Measurements from ENCODE around the gene NUPR1.
A peak's percentile ranks its signal among the peaks of the same experiment; 100 is the strongest.

Gene NUPR1

DNA sequence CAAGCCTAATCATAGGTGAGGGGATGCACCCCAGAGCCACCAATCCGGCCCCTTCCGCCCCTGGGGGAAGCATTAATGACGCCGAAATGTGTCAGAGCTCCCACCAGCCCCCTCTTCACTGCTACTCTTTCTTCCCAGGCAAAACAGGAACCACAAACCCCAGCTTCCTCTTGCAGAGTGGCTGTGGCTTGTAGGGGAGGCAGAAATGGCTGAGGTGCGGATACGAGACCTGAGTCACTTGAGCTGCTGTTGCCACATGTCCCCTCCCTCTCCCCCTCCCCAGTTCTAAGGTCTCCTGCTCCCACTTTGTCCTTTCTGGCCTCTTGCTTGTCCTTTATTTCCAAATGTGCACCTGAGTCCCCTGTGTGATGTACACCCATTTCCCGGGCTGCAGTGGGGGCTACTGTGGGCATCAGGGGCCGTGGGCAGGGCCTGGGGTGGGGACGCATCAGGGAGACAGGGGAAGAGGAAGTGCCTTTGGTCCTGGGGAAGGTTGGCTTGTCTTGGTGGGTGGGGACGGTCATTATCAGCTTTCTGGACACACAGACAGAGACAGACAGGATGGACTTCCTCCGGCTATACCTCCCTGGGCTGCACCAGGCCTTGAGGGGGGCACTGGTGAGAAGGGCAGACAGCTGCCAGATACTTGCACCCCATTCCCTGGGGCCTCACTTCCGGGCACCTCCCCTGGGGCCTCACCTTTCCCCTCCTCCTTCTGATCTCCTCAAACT is 44.5 kb downstream of the NUPR1 start, which contains the start of gene APOBR:
Gene APOBR (plus strand): TSS at position 523 of the 731 bp plus-strand sequence. CDS start 39 bp downstream, at position 562.
- H3K4me3 ChIP-seq (ENCODE audit: low read depth, low read length): no peak within 1 kb of the TSS
- no peaks in the 10 kb centered on the region for H3K9me3 ChIP-seq (ENCODE audit: control insufficient read depth, insufficient read depth, low read depth, low read length)
- ChIA-PET POLR2A (no interaction called here), CTCF (no interaction called here)
- peaks cover 2 to 3% of the 10 kb centered on the region in 2 experiments; a peak in 2 of 3 replicates for H3K36me3 ChIP-seq (ENCODE audit: control insufficient read depth in 2 of 2, insufficient read depth in 1 of 2, low read length in 2 of 2)
- no peaks in the 10 kb centered on the region for H3K4me1 ChIP-seq (ENCODE audit: control insufficient read depth, insufficient read depth, low read length)
- TF ChIP-seq BCL11A (tag by site-specific recombination; IDR thresholded peaks at IDR 0.05; ENCODE audit: low read depth) (no peak), FEZF1 (tag by site-specific recombination; IDR thresholded peaks at IDR 0.05) (no peak), ZNF184 (tag by site-specific recombination; IDR thresholded peaks at IDR 0.05) (no peak), ZNF302 (tag by site-specific recombination; IDR thresholded peaks at IDR 0.05; ENCODE audit: low read depth) (no peak), IKZF3 (tag by site-specific recombination; IDR thresholded peaks at IDR 0.05) (no peak), ZBTB26 (tag by site-specific recombination; optimal IDR thresholded peaks at IDR 0.05) (no peak), ZNF248 (tag by site-specific recombination; IDR thresholded peaks at IDR 0.05) (no peak), ZNF423 (tag by site-specific recombination; IDR thresholded peaks at IDR 0.05) (no peak), ZNF558 (tag by site-specific recombination; IDR thresholded peaks at IDR 0.05) (no peak), ZIC2 (tag by site-specific recombination; IDR thresholded peaks at IDR 0.05) (no peak), ZNF138 (tag by site-specific recombination; IDR thresholded peaks at IDR 0.05; ENCODE audit: borderline replicate concordance) (no peak), SCRT1 (tag by site-specific recombination; IDR thresholded peaks at IDR 0.05; ENCODE audit: borderline replicate concordance) (no peak), ZNF701 (tag by site-specific recombination; IDR thresholded peaks at IDR 0.05) (no peak)
- TF ChIP-seq, protein P1, sequence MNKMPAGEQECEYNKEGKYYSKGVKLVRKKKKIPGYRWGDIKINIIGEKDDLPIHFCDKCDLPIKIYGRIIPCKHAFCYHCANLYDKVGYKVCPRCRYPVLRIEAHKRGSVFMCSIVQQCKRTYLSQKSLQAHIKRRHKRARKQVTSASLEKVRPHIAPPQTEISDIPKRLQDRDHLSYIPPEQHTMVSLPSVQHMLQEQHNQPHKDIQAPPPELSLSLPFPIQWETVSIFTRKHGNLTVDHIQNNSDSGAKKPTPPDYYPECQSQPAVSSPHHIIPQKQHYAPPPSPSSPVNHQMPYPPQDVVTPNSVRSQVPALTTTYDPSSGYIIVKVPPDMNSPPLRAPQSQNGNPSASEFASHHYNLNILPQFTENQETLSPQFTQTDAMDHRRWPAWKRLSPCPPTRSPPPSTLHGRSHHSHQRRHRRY (tag by site-specific recombination; IDR thresholded peaks at IDR 0.05): no peak
- no peak within 1 kb of the TSS for H3K27ac ChIP-seq (ENCODE audit: extremely low read depth, low read depth, low read length)

DNA sequence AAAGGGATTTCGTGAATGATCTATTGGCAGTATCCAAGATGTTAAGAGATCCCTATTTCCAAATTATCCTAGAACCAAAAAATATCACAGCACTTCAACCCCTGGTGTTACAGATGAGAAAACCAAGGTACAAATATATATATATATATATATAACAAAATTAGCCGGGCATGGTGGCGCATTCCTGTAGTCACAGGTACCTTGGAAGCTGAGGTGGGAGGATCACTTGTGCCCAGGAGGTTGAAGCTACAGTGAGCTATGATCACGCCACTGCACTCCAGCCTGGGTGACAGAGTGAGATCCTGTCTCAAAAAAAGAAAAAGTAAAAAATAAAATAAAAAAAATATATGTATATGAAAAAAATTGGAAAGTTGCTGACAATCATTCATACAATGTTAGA is 46.3 kb downstream of the NUPR1 start:
- no peak for TF ChIP-seq ZBTB20 (tag by site-specific recombination; IDR thresholded peaks at IDR 0.05)
- TF ChIP-seq, protein P2, sequence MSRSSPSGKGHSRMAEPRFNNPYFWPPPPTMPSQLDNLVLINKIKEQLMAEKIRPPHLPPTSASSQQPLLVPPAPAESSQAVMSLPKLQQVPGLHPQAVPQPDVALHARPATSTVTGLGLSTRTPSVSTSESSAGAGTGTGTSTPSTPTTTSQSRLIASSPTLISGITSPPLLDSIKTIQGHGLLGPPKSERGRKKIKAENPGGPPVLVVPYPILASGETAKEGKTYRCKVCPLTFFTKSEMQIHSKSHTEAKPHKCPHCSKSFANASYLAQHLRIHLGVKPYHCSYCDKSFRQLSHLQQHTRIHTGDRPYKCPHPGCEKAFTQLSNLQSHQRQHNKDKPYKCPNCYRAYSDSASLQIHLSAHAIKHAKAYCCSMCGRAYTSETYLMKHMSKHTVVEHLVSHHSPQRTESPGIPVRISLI (tag by site-specific recombination; IDR thresholded peaks at IDR 0.05): peak; percentile 3; the same call in 1 of the 2 replicates
- Histone ChIP-seq H3K4me3 (ENCODE audit: low read depth, low read length) (peak overlapping the region; percentile 84), H3K36me3 (ENCODE audit: control insufficient read depth in 2 of 2, insufficient read depth in 1 of 2, low read length in 2 of 2) (peaks cover 3 to 15% of the 10 kb centered on the region in 2 experiments; a peak in 2 of 3 replicates), H3K27ac (ENCODE audit: extremely low read depth, low read depth, low read length) (peak overlapping the region; percentile 82; the same call in 1 of the 2 replicates), H3K4me1 (ENCODE audit: control insufficient read depth, insufficient read depth, low read length) (no peaks in the 10 kb centered on the region), H3K9me3 (ENCODE audit: control insufficient read depth, insufficient read depth, low read depth, low read length) (no peaks in the 10 kb centered on the region)
- ChIA-PET CTCF (interaction anchor here (0.7 kb wide), 1 partner anchor 24 kb away, joined by 3 read pairs; no protein-coding TSS in a partner anchor), POLR2A (interaction anchor here (0.6 to 1.0 kb wide), 5 partner anchors 11 to 1858 kb away, joined by 3 to 7 read pairs (median 4); no protein-coding TSS in a partner anchor)

DNA sequence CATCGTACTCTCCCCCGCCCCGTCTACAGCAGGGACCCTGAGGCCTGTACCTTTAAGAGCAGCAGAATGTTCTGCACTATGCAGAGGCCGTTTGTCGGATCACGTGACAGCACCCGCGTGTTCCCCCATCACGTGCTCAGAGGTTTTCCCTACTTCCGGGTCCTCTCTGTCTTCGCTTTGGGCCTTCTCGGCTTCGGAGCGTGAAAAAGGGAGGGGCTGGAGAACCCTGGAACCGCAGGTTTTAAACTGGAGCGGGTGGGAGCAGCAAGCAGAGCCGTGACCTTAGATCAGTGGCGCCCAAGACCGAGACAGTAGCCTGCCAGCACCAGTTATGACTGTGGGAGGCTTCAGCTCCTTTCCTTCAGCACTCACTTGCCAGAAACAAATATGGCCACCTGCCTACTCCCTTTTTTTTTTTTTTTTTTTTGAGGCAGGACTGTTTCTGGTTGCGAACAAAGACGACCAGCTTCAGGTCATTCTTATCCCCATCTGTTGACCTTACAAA is 46.8 kb downstream of the NUPR1 start, which contains the start of gene CLN3:
Gene CLN3 (minus strand): TSS at position 105 of the 505 bp plus-strand sequence. CDS start 315 bp downstream, outside the sequence.
- Histone ChIP-seq H3K27ac (ENCODE audit: extremely low read depth, low read depth, low read length) (peak within 1 kb of the TSS; percentile 82), H3K36me3 (ENCODE audit: control insufficient read depth in 2 of 2, insufficient read depth in 1 of 2, low read length in 2 of 2) (peaks cover 3 to 20% of the 10 kb centered on the region in 2 experiments; a peak in 2 of 3 replicates), H3K4me1 (ENCODE audit: control insufficient read depth, insufficient read depth, low read length) (no peaks in the 10 kb centered on the region), H3K9me3 (ENCODE audit: control insufficient read depth, insufficient read depth, low read depth, low read length) (no peaks in the 10 kb centered on the region), H3K4me3 (ENCODE audit: low read depth, low read length) (peak within 1 kb of the TSS; percentile 84)
- POLR2A ChIA-PET: interaction anchor here (0.6 to 1.0 kb wide), 7 partner anchors 11 to 1859 kb away, joined by 3 to 7 read pairs (median 3); partner anchors contain the start of gene SH2B1
- CTCF ChIA-PET: interaction anchor here (0.7 kb wide), 1 partner anchor 24 kb away, joined by 3 read pairs; no protein-coding TSS in a partner anchor
- TF ChIP-seq ZNF394 (tag by site-specific recombination; IDR thresholded peaks at IDR 0.05; ENCODE audit: borderline replicate concordance) (peak; percentile 71), ZNF692 (tag by site-specific recombination; IDR thresholded peaks at IDR 0.05) (peak; percentile 66; the same call in 1 of the 2 replicates), ZNF23 (tag by site-specific recombination; IDR thresholded peaks at IDR 0.05; ENCODE audit: borderline replicate concordance) (no peak), TRIM28 (IDR thresholded peaks at IDR 0.05; ENCODE audit: borderline replicate concordance, low read length) (peak; percentile 41; the same call in 1 of the 2 replicates), ZNF214 (tag by site-specific recombination; IDR thresholded peaks at IDR 0.05; ENCODE audit: borderline replicate concordance) (no peak), ZNF221 (tag by site-specific recombination; IDR thresholded peaks at IDR 0.05; ENCODE audit: borderline replicate concordance) (no peak), ZNF530 (tag by site-specific recombination; IDR thresholded peaks at IDR 0.05; ENCODE audit: low read depth) (no peak), ZNF311 (tag by site-specific recombination; IDR thresholded peaks at IDR 0.05; ENCODE audit: borderline replicate concordance) (no peak), ZNF514 (tag by site-specific recombination; IDR thresholded peaks at IDR 0.05) (no peak), ZSCAN16 (tag by site-specific recombination; IDR thresholded peaks at IDR 0.05) (no peak)

All from HEK293 (cell line).